Keratinocyte (primary cell): Measurements from ENCODE around the gene DGKE. TPM values are rescaled to one million over a fixed set of nuclear protein-coding genes. Genes with fewer than 3 reads are reported as not detected.

Experiments
- DNase-seq: peaks from one replicate; pipeline ENCODE4 v3.0.0-alpha.2; 2011; ENCODE audit warnings: low read depth, missing footprints, low spot score
- FAIRE-seq: peaks from 2 replicates; lab custom pipeline; 2011; peaks lifted over from hg19 to GRCh38; lab: Jason Lieb, UNC
- H2AFZ ChIP-seq: 2 replicates; pipeline ENCODE4 v1.6.0; 2012; ENCODE audit warnings: low read length, control low read depth, inconsistent platforms; ENCODE audit not compliant: control insufficient read depth
- H3K27ac ChIP-seq: 2 replicates; pipeline ENCODE4 v1.5.1; 2011; ENCODE audit warnings: low read length; ENCODE audit not compliant: control insufficient read depth, insufficient read depth
- H3K27me3 ChIP-seq: 3 replicates; pipeline ENCODE4 v1.6.0; 2011; ENCODE audit warnings: low read length; ENCODE audit not compliant: control insufficient read depth, insufficient read depth; ENCODE audit errors: extremely low read depth
- H3K36me3 ChIP-seq, 2 experiments: 2 replicates in 1 of 2; 3 replicates in 1 of 2; pipeline ENCODE4 v1.5.1; 2011; ENCODE audit warnings: low read length in 2 of 2, mild to moderate bottlenecking in 1 of 2; ENCODE audit not compliant: control insufficient read depth in 2 of 2, insufficient read depth in 2 of 2; ENCODE audit errors: extremely low read depth in 1 of 2
- H3K4me1 ChIP-seq: 3 replicates; pipeline ENCODE4 v1.5.1; 2011; ENCODE audit warnings: low read length; ENCODE audit not compliant: control insufficient read depth, insufficient read depth; ENCODE audit errors: extremely low read depth
- H3K4me2 ChIP-seq: 3 replicates; pipeline ENCODE4 v1.6.0; 2011; ENCODE audit warnings: low read depth, low read length; ENCODE audit not compliant: control insufficient read depth, insufficient read depth; ENCODE audit errors: extremely low read depth
- H3K4me3 ChIP-seq, 3 experiments: fragments of 200-600 bp in 1 of 3; sonication (generic) in 1 of 3; 2 replicates in 2 of 3; 3 replicates in 1 of 3; pipeline ENCODE4 v1.5.1; 2011 to 2016; ENCODE audit warnings: low read length in 3 of 3, mild to moderate bottlenecking in 3 of 3, control low read depth in 2 of 3, inconsistent platforms in 1 of 3, low read depth in 1 of 3, mixed read lengths in 1 of 3, mixed run types in 1 of 3, moderate library complexity in 1 of 3; ENCODE audit not compliant: control insufficient read depth in 2 of 3, insufficient read depth in 2 of 3; ENCODE audit errors: extremely low read depth in 1 of 3
- H3K79me2 ChIP-seq: 2 replicates; pipeline ENCODE4 v1.6.0; 2012; ENCODE audit warnings: low read length; ENCODE audit not compliant: control insufficient read depth, insufficient read depth
- H3K9ac ChIP-seq: 3 replicates; pipeline ENCODE4 v1.6.0; 2011; ENCODE audit warnings: low read length; ENCODE audit not compliant: control insufficient read depth, insufficient read depth; ENCODE audit errors: extremely low read depth
- H3K9me1 ChIP-seq: 3 replicates; pipeline ENCODE4 v1.6.0; 2011; ENCODE audit warnings: low read length; ENCODE audit not compliant: control insufficient read depth, insufficient read depth; ENCODE audit errors: extremely low read depth
- H3K9me3 ChIP-seq: 2 replicates; pipeline ENCODE4 v1.5.1; 2012; ENCODE audit warnings: low read depth, low read length; ENCODE audit not compliant: control insufficient read depth
- H4K20me1 ChIP-seq: 3 replicates; pipeline ENCODE4 v1.6.0; 2011; ENCODE audit warnings: low read length; ENCODE audit not compliant: control insufficient read depth, insufficient read depth; ENCODE audit errors: extremely low read depth
- CTCF ChIP-seq, 3 experiments: IDR thresholded peaks in 1 of 3; conservative IDR thresholded peaks in 1 of 3; optimal IDR thresholded peaks in 1 of 3; 2 replicates in 2 of 3; 3 replicates in 1 of 3; pipeline versions ENCODE3 to v1.5.1; 2011; ENCODE audit warnings: low read length in 3 of 3, mild to moderate bottlenecking in 3 of 3, moderate library complexity in 2 of 3, control low read depth in 1 of 3, inconsistent platforms in 1 of 3; ENCODE audit not compliant: insufficient read depth in 2 of 3; ENCODE audit errors: extremely low read depth in 1 of 3
- EZH2 ChIP-seq: IDR thresholded peaks from one replicate; pipeline ENCODE4 v1.6.1; 2012; ENCODE audit warnings: inconsistent platforms, mild to moderate bottlenecking, low read length, moderate library complexity
- dilution Hi-C: fragments of 300-500 bp; cut with MboI; formaldehyde crosslinking; loops from one replicate; pipeline ENCODE4 v1.7.0; 2020; ENCODE audit warnings: low sequenced_read_pairs; ENCODE audit not compliant: extremely low pct_ligation_motif_present
- polyA plus RNA-seq, 5 experiments: library from polyadenylated mRNA; depleted of rRNA in 3 of 5; stranded (reverse) in 3 of 5; stranded (forward) in 1 of 5; unstranded in 1 of 5; fragments of >200 nt; gene quantifications; 1 replicate in 1 of 5; 2 replicates in 3 of 5; 3 replicates in 1 of 5; pipeline versions ENCODE4 v1.2.1 to v1.2.3, GENCODE V29; 2011 to 2012; ENCODE audit warnings: missing spikeins in 2 of 5, low read depth in 1 of 5, low replicate concordance in 1 of 5

DGKE gene
- polyA plus RNA-seq, 1 donor (not counting 4 experiments of a cell fraction or from before 2014, with no cell fraction given) = 4.7 TPM

- no peaks in the 10 kb centered on the region for H3K9me3 ChIP-seq
- DNase-seq (no peak), FAIRE-seq (no peak)
- no peaks in the 10 kb centered on the region for H3K79me2 ChIP-seq
- H3K4me3 ChIP-seq = no peak overlapping the region
- H4K20me1 ChIP-seq = no peaks in the 10 kb centered on the region
- dilution Hi-C loops = no loop called here
- no peaks in the 10 kb centered on the region for H3K4me1 ChIP-seq
- no peak overlapping the region for H2AFZ ChIP-seq
- no peak overlapping the region for H3K27ac ChIP-seq
- no peaks in the 10 kb centered on the region for H3K9me1 ChIP-seq
- H3K27me3 ChIP-seq = no peaks in the 10 kb centered on the region
- H3K9ac ChIP-seq = no peak overlapping the region
- no peak for TF ChIP-seq EZH2
- TF ChIP-seq CTCF (optimal IDR thresholded peaks at IDR 0.05 in 1 of 3, IDR thresholded peaks at IDR 0.05 in 1 of 3, conservative IDR thresholded peaks at IDR 0.05 in 1 of 3; ENCODE audit: extremely low read depth in 1 of 3, insufficient read depth in 2 of 3, low read length in 3 of 3) = no peak
- H3K4me2 ChIP-seq = no peak overlapping the region
- no peaks in the 10 kb centered on the region for H3K36me3 ChIP-seq
Observed at GRCh38 chr17:56801459-56802178, 32.3 kb upstream of the DGKE start.

- Histone ChIP-seq H3K9me1 (no peaks in the 10 kb centered on the region), H3K4me3 (no peak overlapping the region), H3K79me2 (no peaks in the 10 kb centered on the region), H3K4me1 (peaks cover 2% of the 10 kb centered on the region), H3K9ac (no peak overlapping the region), H3K27me3 (no peaks in the 10 kb centered on the region), H2AFZ (no peak overlapping the region), H3K9me3 (no peaks in the 10 kb centered on the region), H3K27ac (no peak overlapping the region), H3K36me3 (no peaks in the 10 kb centered on the region), H3K4me2 (no peak overlapping the region), H4K20me1 (no peaks in the 10 kb centered on the region)
- FAIRE-seq (no peak), DNase-seq (no peak)
- TF ChIP-seq CTCF (optimal IDR thresholded peaks at IDR 0.05 in 1 of 3, IDR thresholded peaks at IDR 0.05 in 1 of 3, conservative IDR thresholded peaks at IDR 0.05 in 1 of 3; ENCODE audit: extremely low read depth in 1 of 3, insufficient read depth in 2 of 3, low read length in 3 of 3) (no peak), EZH2 (no peak)
- dilution Hi-C loops = no loop called here
Observed at GRCh38 chr17:56803071-56803470, 30.9 kb upstream of the DGKE start.
